ENCODE data around the gene RHBDL1.

The RHBDL1 gene

DNA sequence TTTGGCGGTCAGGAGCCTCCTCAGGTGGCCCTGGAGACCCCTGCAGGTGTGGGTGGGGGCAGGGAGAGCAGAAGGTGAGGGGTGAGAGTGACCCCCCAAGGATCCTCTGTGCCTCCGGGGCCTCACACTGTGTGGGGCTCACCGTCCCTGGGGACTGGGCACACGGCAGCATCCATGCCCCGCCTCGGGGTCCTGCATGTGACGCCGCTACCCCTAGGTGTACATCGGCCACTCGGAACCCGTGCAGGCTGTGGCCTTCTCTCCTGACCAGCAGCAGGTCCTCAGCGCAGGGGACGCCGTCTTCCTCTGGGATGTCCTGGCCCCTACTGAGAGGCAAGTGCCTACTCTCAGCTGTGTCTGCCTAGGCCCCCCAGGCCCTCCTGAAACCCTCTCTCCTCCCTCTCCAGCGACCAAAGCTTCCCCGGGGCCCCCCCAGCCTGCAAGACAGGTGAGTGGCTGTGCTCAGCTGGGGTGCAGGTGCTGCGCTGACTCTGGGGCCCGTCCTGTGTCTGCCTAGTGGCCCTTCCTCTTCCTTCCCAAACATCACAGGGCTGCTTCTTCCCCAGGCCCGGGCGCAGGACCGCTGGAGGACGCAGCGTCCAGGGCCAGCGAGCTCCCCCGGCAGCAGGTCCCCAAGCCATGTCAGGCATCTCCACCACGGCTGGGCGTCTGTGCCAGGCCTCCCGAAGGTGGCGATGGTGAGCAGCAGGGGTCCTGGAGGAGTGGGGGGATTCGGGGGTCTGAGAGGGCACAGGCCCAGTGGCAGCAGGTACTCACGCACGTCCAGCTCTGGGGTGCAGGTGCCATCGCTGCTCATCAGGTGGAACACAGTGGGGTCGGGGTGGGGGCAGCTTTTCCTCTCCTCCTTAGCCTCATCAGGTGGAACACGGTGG, 16.5 kb upstream of the RHBDL1 start:
- no peak for DNase-seq

- no peak for DNase-seq
Measured at GRCh38 chr16:659618-660017, 15.9 kb upstream of the RHBDL1 start.

DNA sequence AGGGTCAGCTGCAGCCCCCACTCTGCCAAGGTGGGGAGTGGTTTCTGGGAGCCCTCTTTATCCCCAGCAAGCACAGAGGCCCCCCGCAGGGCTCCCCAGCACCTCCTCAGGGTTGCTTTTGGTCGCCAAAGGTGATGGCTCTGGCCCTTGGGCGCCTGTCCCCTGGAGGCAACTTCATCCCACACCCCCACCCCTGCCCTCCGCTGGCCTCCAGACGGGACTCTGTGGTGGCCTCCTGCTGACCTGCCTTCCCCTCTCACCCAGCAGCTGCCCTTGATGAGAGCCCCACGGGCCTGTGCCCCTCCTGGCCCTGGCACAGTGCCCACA, 15.4 kb upstream of the RHBDL1 start:
- DNase-seq, result no peak

DNA sequence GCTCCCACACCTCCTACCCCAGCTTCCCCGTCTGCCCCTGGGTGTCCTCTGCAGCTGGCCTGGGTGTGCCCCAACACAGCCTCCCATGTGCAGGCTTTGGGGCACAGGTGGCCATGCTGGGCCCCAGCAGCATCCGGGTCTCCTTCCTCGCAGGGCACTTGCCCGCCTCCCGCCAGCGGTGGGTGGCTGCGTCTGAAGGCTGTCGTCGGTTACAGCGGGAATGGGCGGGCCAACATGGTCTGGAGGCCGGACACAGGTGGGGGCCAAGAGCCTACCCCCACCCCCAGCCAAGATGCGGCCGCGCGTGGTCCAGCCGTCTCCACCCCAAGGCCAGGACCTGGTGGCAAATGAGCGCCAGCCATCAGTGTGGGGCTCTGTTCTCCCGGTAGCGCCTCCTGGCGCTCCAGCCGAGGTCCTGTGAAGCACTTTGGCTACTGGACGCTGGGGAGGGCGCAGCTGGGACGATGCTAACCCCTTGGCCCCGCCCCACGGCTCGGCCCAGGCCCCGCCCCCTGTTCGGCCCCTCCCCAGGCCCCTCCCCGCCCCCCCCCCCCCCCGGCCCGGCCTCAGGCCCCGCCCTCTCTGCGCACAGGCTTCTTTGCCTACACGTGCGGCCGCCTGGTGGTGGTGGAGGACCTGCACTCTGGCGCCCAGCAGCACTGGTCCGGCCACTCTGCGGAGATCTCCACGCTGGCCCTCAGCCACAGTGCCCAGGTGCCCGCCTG, 14.8 kb upstream of the RHBDL1 start:
- DNase-seq, result peak; percentile 96

DNA sequence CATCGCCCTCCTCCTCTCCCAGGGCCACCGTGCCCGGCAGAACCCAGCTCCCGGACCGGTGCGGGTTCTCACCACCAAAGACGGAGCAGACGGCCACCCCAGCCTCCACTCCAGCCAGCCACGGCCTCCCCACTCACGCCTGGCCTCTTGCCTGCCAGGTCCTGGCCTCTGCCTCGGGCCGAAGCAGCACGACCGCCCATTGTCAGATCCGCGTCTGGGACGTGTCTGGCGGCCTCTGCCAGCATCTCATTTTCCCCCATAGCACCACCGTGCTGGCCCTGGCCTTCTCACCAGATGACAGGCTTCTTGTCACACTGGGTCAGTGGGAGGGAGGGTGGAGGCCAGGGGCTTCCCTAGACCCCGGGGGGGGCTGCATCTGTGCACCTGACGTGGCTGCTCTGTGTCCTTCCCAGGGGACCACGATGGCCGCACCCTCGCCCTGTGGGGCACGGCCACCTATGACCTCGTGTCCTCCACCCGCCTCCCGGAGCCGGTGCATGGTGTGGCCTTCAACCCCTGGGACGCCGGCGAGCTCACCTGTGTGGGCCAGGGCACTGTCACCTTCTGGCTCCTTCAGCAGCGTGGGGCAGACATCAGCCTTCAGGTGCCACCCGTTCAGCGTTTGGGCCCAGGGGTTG, 14.2 kb upstream of the RHBDL1 start:
- no peak for DNase-seq

DNA sequence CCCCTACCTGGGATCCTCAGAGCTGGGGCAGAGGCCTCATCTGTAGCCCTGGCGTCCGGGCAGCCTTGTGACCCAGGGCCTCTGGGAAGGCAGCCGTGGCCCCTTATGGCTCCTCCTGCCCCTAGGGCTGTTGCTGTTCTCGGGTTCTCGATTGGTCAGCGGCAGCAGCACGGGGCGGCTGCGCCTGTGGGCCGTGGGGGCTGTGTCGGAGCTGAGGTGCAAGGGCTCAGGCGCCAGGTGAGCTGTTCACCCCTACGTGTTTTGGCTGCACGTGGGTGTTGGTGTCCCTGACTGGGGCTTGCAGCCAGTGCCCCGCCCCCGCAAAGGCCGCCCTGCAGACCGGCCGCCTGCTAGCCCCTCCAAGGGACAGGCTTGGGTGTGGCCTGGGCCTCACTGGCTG, 13.4 kb upstream of the RHBDL1 start:
- no peak for DNase-seq

- DNase-seq, result no peak
Measured at GRCh38 chr16:662597-662996, 12.9 kb upstream of the RHBDL1 start.

GRCh38 chr16:666572-666971, 8.9 kb upstream of the RHBDL1 start:
- no peak for DNase-seq

DNA sequence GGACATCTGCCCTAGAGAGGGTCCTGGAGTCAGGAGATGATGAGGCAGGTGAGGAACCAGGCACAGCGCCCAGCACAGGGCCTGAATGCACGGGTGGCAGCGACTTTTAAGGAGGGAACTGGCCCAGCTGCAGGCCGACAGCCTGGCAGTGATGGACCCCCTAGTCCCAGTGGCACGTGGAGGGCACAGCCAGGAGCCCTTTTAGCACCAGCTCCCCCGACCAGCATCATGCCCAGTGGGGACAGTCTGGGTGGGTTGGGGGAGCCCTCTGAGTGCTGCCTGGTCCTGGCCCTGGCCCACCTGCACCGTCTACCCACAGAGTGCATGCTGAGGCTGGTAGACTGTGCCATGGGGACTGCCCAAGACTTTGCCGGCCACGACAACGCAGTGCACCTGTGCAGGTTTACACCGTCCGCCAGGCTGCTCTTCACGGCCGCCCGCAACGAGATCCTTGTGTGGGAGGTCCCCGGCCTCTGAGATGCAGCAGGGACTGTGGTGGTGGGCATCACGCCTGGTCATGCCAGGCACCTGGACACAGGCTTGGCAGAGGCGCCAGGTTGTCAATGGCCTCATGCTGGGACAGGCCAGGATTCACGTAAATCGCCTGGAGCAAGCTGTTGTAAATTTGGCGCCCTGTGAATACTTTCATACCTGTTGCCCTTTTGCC, 8.2 kb upstream of the RHBDL1 start:
- DNase-seq, result no peak

DNA sequence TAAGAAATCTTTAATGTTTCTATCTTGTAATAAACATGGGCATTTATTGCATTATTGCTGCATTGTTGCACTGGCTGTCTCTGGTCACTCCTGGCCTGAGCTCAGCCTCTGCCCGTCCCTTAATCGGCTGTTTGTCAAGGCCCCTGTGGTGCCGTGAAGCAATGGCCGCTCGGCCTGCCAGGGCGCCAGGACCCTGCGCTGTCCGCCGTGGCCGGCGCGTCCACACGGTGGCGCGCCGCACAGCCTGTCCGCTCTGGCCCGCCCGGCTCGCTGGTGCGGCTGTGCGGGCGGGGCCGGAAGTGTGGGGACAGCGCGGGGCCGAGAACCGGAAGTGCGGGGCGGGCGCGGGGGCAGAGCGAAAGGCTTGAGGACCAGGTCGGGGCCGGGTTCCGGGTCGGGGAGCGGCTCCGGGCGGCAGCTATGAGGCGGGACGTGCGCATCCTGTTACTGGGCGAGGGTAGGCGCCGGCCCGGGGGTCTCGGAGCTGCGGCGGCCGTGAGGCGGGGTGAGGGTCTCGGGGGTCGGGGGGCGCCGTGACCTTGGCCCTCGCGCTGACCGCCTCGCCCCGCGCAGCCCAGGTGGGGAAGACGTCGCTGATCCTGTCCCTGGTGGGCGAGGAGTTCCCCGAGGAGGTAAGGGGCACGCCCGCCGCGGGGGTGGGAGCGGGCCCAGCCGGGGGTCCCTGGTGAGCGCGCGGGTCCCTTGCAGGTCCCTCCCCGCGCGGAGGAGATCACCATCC, 7.5 kb upstream of the RHBDL1 start, which contains the start of gene RHOT2:
Gene RHOT2, plus strand, starts transcription at position 353 of the 739 bp plus-strand sequence. Its CDS starts 68 bp downstream, at position 421.
- DNase-seq, result peak; percentile 98

DNA sequence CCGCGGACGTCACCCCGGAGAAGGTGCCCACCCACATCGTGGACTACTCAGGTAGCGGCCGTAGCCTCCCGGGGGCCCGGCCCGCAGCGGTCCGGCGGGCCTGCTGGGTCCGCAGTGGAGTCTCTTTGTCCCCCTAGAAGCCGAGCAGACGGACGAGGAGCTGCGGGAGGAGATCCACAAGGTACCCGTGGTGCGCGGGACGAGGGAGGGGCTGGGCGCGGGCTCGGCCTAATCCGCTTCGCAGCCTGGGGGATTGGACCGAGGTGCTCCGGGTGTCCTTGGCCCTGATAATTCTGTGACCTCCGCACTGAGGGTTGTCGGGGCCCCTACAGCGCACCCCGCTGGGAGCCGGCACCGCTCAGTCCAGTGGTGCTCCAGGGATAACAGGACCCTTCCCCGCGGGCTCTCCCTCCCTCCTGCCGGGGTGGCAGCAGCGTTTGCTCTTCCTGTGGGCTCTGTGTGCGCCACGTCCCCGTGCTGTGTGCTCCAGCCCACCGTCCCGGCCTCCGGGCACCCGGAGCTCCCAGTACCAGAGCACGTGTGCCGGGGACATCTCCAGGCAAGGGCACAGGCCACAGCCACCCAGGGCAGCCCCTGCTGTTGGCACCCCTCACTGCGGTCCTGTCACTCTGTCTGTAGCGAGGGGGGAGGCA, 6.8 kb upstream of the RHBDL1 start:
- no peak for DNase-seq

- no peak for DNase-seq
Measured at GRCh38 chr16:669666-670065, 5.8 kb upstream of the RHBDL1 start.

DNA sequence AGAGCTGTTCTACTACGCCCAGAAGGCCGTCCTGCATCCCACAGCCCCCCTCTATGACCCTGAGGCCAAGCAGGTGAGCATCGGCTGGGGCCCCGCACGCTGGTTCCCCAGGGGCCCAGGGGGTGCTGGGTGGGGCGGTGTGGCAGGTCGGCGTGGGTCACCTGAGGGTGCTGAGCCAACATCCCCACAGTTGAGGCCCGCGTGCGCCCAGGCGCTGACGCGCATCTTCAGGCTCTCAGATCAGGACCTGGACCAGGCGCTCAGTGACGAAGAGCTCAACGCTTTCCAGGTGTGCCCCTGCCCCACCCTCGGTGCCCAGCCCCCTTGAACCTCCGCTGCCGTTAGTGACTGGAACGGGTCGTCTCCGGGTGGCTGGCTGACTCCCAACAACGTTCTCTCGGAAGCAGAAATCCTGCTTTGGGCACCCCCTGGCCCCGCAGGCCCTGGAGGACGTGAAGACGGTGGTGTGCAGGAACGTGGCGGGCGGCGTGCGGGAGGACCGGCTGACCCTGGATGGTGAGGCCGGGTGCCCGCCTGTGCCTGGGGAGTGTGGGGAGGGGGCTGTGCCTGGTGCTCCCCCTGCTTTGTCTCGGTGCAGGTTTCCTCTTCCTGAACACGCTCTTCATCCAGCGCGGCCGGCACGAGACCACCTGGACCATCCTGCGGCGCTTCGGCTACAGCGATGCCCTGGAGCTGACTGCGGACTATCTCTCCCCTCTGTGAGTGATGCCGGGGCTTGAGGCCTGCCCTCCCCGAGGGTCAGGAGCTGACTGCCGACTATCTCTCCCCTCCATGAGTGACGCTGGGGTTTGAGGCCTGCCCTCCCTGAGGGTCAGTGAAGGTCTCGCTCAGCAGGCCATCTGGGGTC, 4.8 kb upstream of the RHBDL1 start:
- no peak for DNase-seq

GRCh38 chr16:671353-672131, 3.9 kb upstream of the RHBDL1 start:
- DNase-seq, result no peak

DNA sequence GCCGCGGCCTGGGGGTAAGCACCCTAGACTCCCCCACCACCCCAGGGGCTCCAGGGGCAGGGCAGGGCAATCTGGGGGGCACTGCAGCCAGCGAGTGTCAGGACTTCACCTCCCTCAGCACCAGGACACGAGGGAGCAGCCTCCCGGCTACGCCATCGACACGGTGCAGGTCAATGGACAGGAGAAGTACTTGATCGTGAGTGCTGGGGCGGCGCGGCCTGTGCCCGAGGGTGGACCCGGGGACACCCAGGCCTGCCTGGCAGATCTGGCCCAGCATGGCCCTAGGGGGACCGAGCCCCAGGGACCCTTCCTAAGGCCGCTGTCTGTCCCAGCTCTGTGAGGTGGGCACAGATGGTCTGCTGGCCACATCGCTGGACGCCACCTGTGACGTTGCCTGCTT, 3.1 kb upstream of the RHBDL1 start:
- no peak for DNase-seq

DNA sequence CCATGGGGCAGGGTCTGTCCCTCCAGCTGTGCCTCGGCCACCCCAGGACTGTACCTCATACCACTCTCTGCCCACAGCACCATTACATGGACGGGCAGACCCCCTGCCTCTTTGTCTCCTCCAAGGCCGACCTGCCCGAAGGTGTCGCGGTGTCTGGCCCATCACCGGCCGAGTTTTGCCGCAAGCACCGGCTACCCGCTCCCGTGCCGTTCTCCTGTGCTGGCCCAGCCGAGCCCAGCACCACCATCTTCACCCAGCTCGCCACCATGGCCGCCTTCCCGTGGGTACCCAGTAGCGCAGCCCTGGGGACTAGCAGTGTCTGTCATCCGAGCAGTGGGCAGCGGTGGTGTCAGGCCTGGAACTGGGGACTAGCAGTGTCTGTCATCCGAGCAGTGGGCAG, 2.6 kb upstream of the RHBDL1 start:
- no peak for DNase-seq

- no peak for DNase-seq
Measured at GRCh38 chr16:673399-673991, 2.0 kb upstream of the RHBDL1 start.

- no peak for DNase-seq
Measured at GRCh38 chr16:674214-674881, 1.1 kb upstream of the RHBDL1 start.
